ENCODE data around the gene ENAH.

The ENAH gene

GRCh38 chr1:225688345-225688744, 35.4 kb upstream of the ENAH start:
- Histone ChIP-seq H3K9me3 (ENCODE audit: insufficient read depth, low read depth, low read length) (no peaks in the 10 kb centered on the region), H2AFZ (ENCODE audit: low read length) (peak overlapping the region; percentile 67), H3K27me3 (ENCODE audit: insufficient read depth, low read length, poor library complexity, severe bottlenecking) (no peaks in the 10 kb centered on the region), H3K4me1 (ENCODE audit: insufficient read depth, low read length, poor library complexity, severe bottlenecking) (peaks cover 6% of the 10 kb centered on the region), H3F3A (ENCODE audit: low read depth) (no peaks in the 10 kb centered on the region), H3K36me3 (ENCODE audit: insufficient read depth, low read length) (no peaks in the 10 kb centered on the region), H3K79me2 (ENCODE audit: insufficient read depth, low read length) (no peaks in the 10 kb centered on the region), H3K4me2 (ENCODE audit: low read depth, low read length, poor library complexity, severe bottlenecking) (no peak overlapping the region), H4K20me1 (ENCODE audit: insufficient read depth, low read length, poor library complexity, severe bottlenecking) (no peaks in the 10 kb centered on the region), H3K9me2 (replicated peaks; ENCODE audit: low read depth, low read length) (no peaks in the 10 kb centered on the region), H3K4me3 (ENCODE audit: low read length, poor library complexity, severe bottlenecking) (no peak overlapping the region), H3K9ac (ENCODE audit: low read depth, low read length, poor library complexity, severe bottlenecking) (no peak overlapping the region)
- no peak for TF ChIP-seq EZH2phosphoT487 (IDR thresholded peaks at IDR 0.05; ENCODE audit: borderline replicate concordance)
- TF ChIP-seq, protein P1, sequence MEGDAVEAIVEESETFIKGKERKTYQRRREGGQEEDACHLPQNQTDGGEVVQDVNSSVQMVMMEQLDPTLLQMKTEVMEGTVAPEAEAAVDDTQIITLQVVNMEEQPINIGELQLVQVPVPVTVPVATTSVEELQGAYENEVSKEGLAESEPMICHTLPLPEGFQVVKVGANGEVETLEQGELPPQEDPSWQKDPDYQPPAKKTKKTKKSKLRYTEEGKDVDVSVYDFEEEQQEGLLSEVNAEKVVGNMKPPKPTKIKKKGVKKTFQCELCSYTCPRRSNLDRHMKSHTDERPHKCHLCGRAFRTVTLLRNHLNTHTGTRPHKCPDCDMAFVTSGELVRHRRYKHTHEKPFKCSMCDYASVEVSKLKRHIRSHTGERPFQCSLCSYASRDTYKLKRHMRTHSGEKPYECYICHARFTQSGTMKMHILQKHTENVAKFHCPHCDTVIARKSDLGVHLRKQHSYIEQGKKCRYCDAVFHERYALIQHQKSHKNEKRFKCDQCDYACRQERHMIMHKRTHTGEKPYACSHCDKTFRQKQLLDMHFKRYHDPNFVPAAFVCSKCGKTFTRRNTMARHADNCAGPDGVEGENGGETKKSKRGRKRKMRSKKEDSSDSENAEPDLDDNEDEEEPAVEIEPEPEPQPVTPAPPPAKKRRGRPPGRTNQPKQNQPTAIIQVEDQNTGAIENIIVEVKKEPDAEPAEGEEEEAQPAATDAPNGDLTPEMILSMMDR (conservative IDR thresholded peaks at IDR 0.05; ENCODE audit: low read length) = no peak

DNA sequence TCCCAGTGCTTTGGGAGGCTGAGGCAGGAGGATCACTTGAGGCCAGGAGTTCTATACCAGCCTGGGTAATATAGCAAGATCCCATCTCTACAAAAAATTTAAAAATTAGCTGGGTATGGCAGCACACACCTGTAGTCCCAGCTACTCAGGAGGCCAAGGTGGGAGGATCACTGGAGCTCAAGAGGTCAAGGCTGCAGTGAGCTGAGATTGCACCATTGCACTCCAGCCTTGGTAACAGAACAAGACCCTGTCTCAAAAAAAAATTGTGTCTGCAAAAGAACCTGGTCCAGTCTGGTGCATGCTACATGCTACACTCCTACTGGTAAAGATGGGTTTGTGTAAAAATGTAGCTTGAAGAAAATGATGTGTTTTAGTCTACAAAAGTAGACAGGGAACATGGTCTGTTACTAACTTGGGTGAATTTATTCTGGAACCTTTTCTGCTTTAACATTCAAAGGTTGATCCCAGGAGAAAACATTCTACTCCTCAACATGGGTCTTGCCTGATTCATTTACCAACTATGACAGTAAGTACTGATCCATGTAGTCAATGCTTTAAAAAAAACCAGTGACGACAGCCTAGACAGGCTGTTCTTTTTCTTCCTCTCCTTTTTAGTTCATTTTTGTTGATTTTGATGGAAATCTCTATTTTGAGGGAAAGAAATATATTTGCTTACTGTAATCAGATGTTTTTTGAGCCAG, 32.7 kb upstream of the ENAH start:
- Histone ChIP-seq H3K4me2 (ENCODE audit: low read depth, low read length, poor library complexity, severe bottlenecking) (no peak overlapping the region), H3F3A (ENCODE audit: low read depth) (no peaks in the 10 kb centered on the region), H2AFZ (ENCODE audit: low read length) (no peak overlapping the region), H3K9me3 (ENCODE audit: insufficient read depth, low read depth, low read length) (no peaks in the 10 kb centered on the region), H3K9ac (ENCODE audit: low read depth, low read length, poor library complexity, severe bottlenecking) (no peak overlapping the region), H3K4me1 (ENCODE audit: insufficient read depth, low read length, poor library complexity, severe bottlenecking) (peaks cover 6% of the 10 kb centered on the region), H3K27me3 (ENCODE audit: insufficient read depth, low read length, poor library complexity, severe bottlenecking) (no peaks in the 10 kb centered on the region), H4K20me1 (ENCODE audit: insufficient read depth, low read length, poor library complexity, severe bottlenecking) (no peaks in the 10 kb centered on the region), H3K4me3 (ENCODE audit: low read length, poor library complexity, severe bottlenecking) (no peak overlapping the region), H3K79me2 (ENCODE audit: insufficient read depth, low read length) (no peaks in the 10 kb centered on the region), H3K9me2 (replicated peaks; ENCODE audit: low read depth, low read length) (no peaks in the 10 kb centered on the region), H3K36me3 (ENCODE audit: insufficient read depth, low read length) (no peaks in the 10 kb centered on the region)
- TF ChIP-seq, protein P1 (conservative IDR thresholded peaks at IDR 0.05; ENCODE audit: low read length) = no peak
- no peak for TF ChIP-seq EZH2phosphoT487 (IDR thresholded peaks at IDR 0.05; ENCODE audit: borderline replicate concordance)

GRCh38 chr1:225684741-225685140, 31.8 kb upstream of the ENAH start:
- Histone ChIP-seq H3K79me2 (ENCODE audit: insufficient read depth, low read length) (no peaks in the 10 kb centered on the region), H3K9me2 (replicated peaks; ENCODE audit: low read depth, low read length) (no peaks in the 10 kb centered on the region), H3F3A (ENCODE audit: low read depth) (no peaks in the 10 kb centered on the region), H2AFZ (ENCODE audit: low read length) (no peak overlapping the region), H3K9ac (ENCODE audit: low read depth, low read length, poor library complexity, severe bottlenecking) (no peak overlapping the region), H3K4me2 (ENCODE audit: low read depth, low read length, poor library complexity, severe bottlenecking) (no peak overlapping the region), H4K20me1 (ENCODE audit: insufficient read depth, low read length, poor library complexity, severe bottlenecking) (no peaks in the 10 kb centered on the region), H3K4me3 (ENCODE audit: low read length, poor library complexity, severe bottlenecking) (no peak overlapping the region), H3K27me3 (ENCODE audit: insufficient read depth, low read length, poor library complexity, severe bottlenecking) (no peaks in the 10 kb centered on the region), H3K4me1 (ENCODE audit: insufficient read depth, low read length, poor library complexity, severe bottlenecking) (peaks cover 6% of the 10 kb centered on the region), H3K9me3 (ENCODE audit: insufficient read depth, low read depth, low read length) (no peaks in the 10 kb centered on the region), H3K36me3 (ENCODE audit: insufficient read depth, low read length) (no peaks in the 10 kb centered on the region)
- TF ChIP-seq, protein P1 (conservative IDR thresholded peaks at IDR 0.05; ENCODE audit: low read length) = no peak
- no peak for TF ChIP-seq EZH2phosphoT487 (IDR thresholded peaks at IDR 0.05; ENCODE audit: borderline replicate concordance)
